Thyroid gland (tissue), 4 donors: Measurements from ENCODE around the gene UBN1. TPM values are rescaled to one million over a fixed set of nuclear protein-coding genes. Genes with fewer than 3 reads are reported as not detected.

ENCODE experiments used
- DNase-seq, 2 donors: peaks; one replicate each; pipeline ENCODE4 v3.0.0-alpha.2; 2019
- H3K27ac ChIP-seq, 3 donors: fragments of 200-600 bp; sonication (generic); 1 replicate in 2 of 3; 2 replicates in 1 of 3; pipeline ENCODE4 v1.5.1; 2016 to 2019; ENCODE audit warnings: mild to moderate bottlenecking in 1 of 3, moderate library complexity in 1 of 3
- H3K27me3 ChIP-seq: fragments of 200-600 bp; sonication (generic); one replicate; pipeline ENCODE4 v1.5.1; 2019
- H3K36me3 ChIP-seq, 2 donors: fragments of 200-600 bp; sonication (generic); one replicate each; pipeline ENCODE4 v1.5.1; 2016 to 2019
- H3K4me1 ChIP-seq, 2 donors: fragments of 200-600 bp; sonication (generic); one replicate each; pipeline ENCODE4 v1.5.1; 2017 to 2019
- H3K4me3 ChIP-seq, 3 donors: fragments of 200-600 bp; sonication (generic); replicated peaks in 1 of 3; 1 replicate in 2 of 3; 2 replicates in 1 of 3; pipeline ENCODE4 v1.5.1; 2016; ENCODE audit warnings: mild to moderate bottlenecking in 1 of 3
- H3K9me3 ChIP-seq: fragments of 200-600 bp; sonication (generic); one replicate; pipeline ENCODE4 v1.5.1; 2017
- CTCF ChIP-seq, 6 experiments: fragments of 200-600 bp in 3 of 6; fragments of 450-650 bp in 3 of 6; sonication (generic) in 3 of 6; IDR thresholded peaks; one replicate each; pipeline ENCODE4 v1.5.1; 2016 to 2019; ENCODE audit warnings: antibody characterized with exemption in 6 of 6, mild to moderate bottlenecking in 2 of 6, inconsistent platforms in 1 of 6, moderate library complexity in 1 of 6
- POLR2A ChIP-seq, 2 donors: fragments of 450-650 bp; IDR thresholded peaks; one replicate each; pipeline ENCODE4 v1.6.1; 2017; ENCODE audit warnings: antibody characterized with exemption in 2 of 2, mild to moderate bottlenecking in 2 of 2, moderate library complexity in 1 of 2
- WGBS, 2 donors: methylation state at CpG; one replicate each; pipeline ENCODE4 v1.1.5; 2017; 5-methylcytosine and 5-hydroxymethylcytosine counted together
- intact Hi-C: fragments of 100-400 bp; cut with DNase I; formaldehyde crosslinking; loops from one replicate; pipeline ENCODE4 v1.15.1; 2023
- total RNA-seq, 4 donors: library from RNA; depleted of rRNA; stranded (reverse); fragments of >200 nt; gene quantifications; one replicate each; pipeline ENCODE4 v1.2.3, GENCODE V29; 2016

UBN1 gene
- total RNA-seq, 4 donors from 2014 or later, result 27.9 to 40.7 (median 30.5) TPM

- intact Hi-C loops, result no loop called here
- H3K9me3 ChIP-seq, result no peaks in the 10 kb centered on the region
- DNase-seq, result no peak
- no peaks in the 10 kb centered on the region for H3K4me1 ChIP-seq
- peaks cover 53 to 63% of the 10 kb centered on the region in 2 donors for H3K36me3 ChIP-seq
- WGBS, 2 donors, result 95% methylated on average over 8 of the region's 8 CpGs
- TF ChIP-seq CTCF (IDR thresholded peaks at IDR 0.05) (no peak), POLR2A (IDR thresholded peaks at IDR 0.05) (no peak)
- H3K27ac ChIP-seq, result no peak overlapping the region
- H3K4me3 ChIP-seq, result no peak overlapping the region
- no peaks in the 10 kb centered on the region for H3K27me3 ChIP-seq
Observed at GRCh38 chr16:4831616-4832015, 15.7 kb upstream of the UBN1 start.

GRCh38 chr16:4832698-4833343 lies 14.5 kb upstream of the UBN1 start:
- no peak for DNase-seq
- peaks cover 44 to 57% of the 10 kb centered on the region in 2 donors for H3K36me3 ChIP-seq
- no peak for TF ChIP-seq POLR2A (IDR thresholded peaks at IDR 0.05)
- no peak for TF ChIP-seq CTCF (IDR thresholded peaks at IDR 0.05)
- H3K4me1 ChIP-seq, result no peaks in the 10 kb centered on the region
- H3K9me3 ChIP-seq, result no peaks in the 10 kb centered on the region
- intact Hi-C loops, result no loop called here
- no peak overlapping the region for H3K27ac ChIP-seq
- no peaks in the 10 kb centered on the region for H3K27me3 ChIP-seq
- 90 to 93% methylated on average over 6 of the region's 6 CpGs for WGBS, 2 donors
- H3K4me3 ChIP-seq, result no peak overlapping the region

GRCh38 chr16:4833584-4833983 lies 13.7 kb upstream of the UBN1 start:
- no peaks in the 10 kb centered on the region for H3K9me3 ChIP-seq
- H3K27ac ChIP-seq, result no peak overlapping the region
- H3K36me3 ChIP-seq, result peaks cover 39 to 51% of the 10 kb centered on the region in 2 donors
- DNase-seq, result no peak
- TF ChIP-seq POLR2A (IDR thresholded peaks at IDR 0.05), result no peak
- no peak for TF ChIP-seq CTCF (IDR thresholded peaks at IDR 0.05)
- no peaks in the 10 kb centered on the region for H3K27me3 ChIP-seq
- WGBS, 2 donors, result 90 to 95% methylated on average over 1 of the region's 1 CpG
- H3K4me1 ChIP-seq, result no peaks in the 10 kb centered on the region
- intact Hi-C loops, result no loop called here
- no peak overlapping the region for H3K4me3 ChIP-seq

GRCh38 chr16:4836727-4837126 lies 10.6 kb upstream of the UBN1 start:
- DNase-seq, result no peak
- no peaks in the 10 kb centered on the region for H3K9me3 ChIP-seq
- no peaks in the 10 kb centered on the region for H3K4me1 ChIP-seq
- no peak for TF ChIP-seq POLR2A (IDR thresholded peaks at IDR 0.05)
- TF ChIP-seq CTCF (IDR thresholded peaks at IDR 0.05), result no peak
- 95 to 97% methylated on average over 2 of the region's 2 CpGs for WGBS, 2 donors
- intact Hi-C loops, result no loop called here
- H3K4me3 ChIP-seq, result no peak overlapping the region
- no peak overlapping the region for H3K27ac ChIP-seq
- no peaks in the 10 kb centered on the region for H3K27me3 ChIP-seq
- H3K36me3 ChIP-seq, result peaks cover 40 to 49% of the 10 kb centered on the region in 2 donors

GRCh38 chr16:4837733-4838501 lies 9.4 kb upstream of the UBN1 start:
- WGBS, 2 donors, result 83 to 85% methylated on average over 13 of the region's 13 CpGs
- Histone ChIP-seq H3K27me3 (no peaks in the 10 kb centered on the region), H3K9me3 (no peaks in the 10 kb centered on the region), H3K36me3 (peaks cover 36 to 46% of the 10 kb centered on the region in 2 donors), H3K27ac (no peak overlapping the region), H3K4me1 (no peaks in the 10 kb centered on the region), H3K4me3 (no peak overlapping the region)
- DNase-seq, result no peak
- intact Hi-C loops, result no loop called here
- TF ChIP-seq POLR2A (IDR thresholded peaks at IDR 0.05) (no peak), CTCF (IDR thresholded peaks at IDR 0.05) (no peak)
